SK-N-SH (cell line): Measurements from ENCODE around the gene MSH5. TPM values are rescaled to one million over a fixed set of nuclear protein-coding genes. Genes with fewer than 3 reads are reported as not detected.
"Not testable (repeated sequence)": the region's sequence is repeated elsewhere in the genome, so short reads cannot be mapped to it uniquely, and the experiment has no call there.

Source experiments
- CTCF ChIA-PET: fragments of 300-600, 350-600 bp; formaldehyde crosslinking; extraction: SDS; loops from one replicate; lab custom pipeline; 2021; lab: Yijun Ruan, JAX
- POLR2A ChIA-PET: fragments of 350-600 bp; sonication (Branson Sonifier 250); formaldehyde crosslinking; extraction: SDS; loops from one replicate; lab custom pipeline; 2020; ENCODE audit warnings: antibody characterized with exemption, inconsistent platforms; lab: Yijun Ruan, JAX
- DNase-seq: peaks from one replicate; pipeline ENCODE4 v3.0.0; 2012
- H2AFZ ChIP-seq: fragments of 200-600 bp; sonication (generic); 2 replicates; pipeline ENCODE4 v1.8.1; 2016; ENCODE audit warnings: antibody characterized with exemption, mild to moderate bottlenecking, low read depth
- H3F3A ChIP-seq: fragments of 200-600 bp; sonication (generic); replicated peaks from 2 replicates; pipeline ENCODE3; 2016; ENCODE audit warnings: antibody characterized with exemption, mild to moderate bottlenecking; ENCODE audit not compliant: insufficient read depth
- H3K27ac ChIP-seq, 2 experiments: fragments of 200-500 bp in 1 of 2; fragments of 200-600 bp in 1 of 2; sonication (Bioruptor generic) in 1 of 2; sonication (generic), shearing (Covaris generic) in 1 of 2; 2 replicates each; pipeline versions ENCODE4 v1.5.1 to v1.6.1; 2014 to 2016; ENCODE audit warnings: low read depth in 2 of 2, inconsistent platforms in 1 of 2, low read length in 1 of 2, mild to moderate bottlenecking in 1 of 2, mixed read lengths in 1 of 2
- H3K27me3 ChIP-seq: fragments of 200-600 bp; sonication (generic), shearing (Covaris generic); 2 replicates; pipeline ENCODE4 v1.6.1; 2016; ENCODE audit warnings: mixed run types; ENCODE audit not compliant: insufficient read depth
- H3K36me3 ChIP-seq, 2 experiments: fragments of 200-500 bp in 1 of 2; fragments of 200-600 bp in 1 of 2; sonication (Bioruptor generic) in 1 of 2; sonication (generic) in 1 of 2; replicated peaks in 1 of 2; 2 replicates each; pipeline versions ENCODE3 to v1.5.1; 2014 to 2016; ENCODE audit warnings: low read length in 1 of 2, mild to moderate bottlenecking in 1 of 2; ENCODE audit not compliant: insufficient read depth in 2 of 2, control insufficient read depth in 1 of 2
- H3K4me1 ChIP-seq, 2 experiments: fragments of 200-500 bp in 1 of 2; fragments of 200-600 bp in 1 of 2; sonication (Bioruptor generic) in 1 of 2; sonication (generic), shearing (Covaris generic) in 1 of 2; 2 replicates each; pipeline versions ENCODE4 v1.5.1 to v1.6.1; 2014 to 2016; ENCODE audit warnings: low read depth in 1 of 2, low read length in 1 of 2, mixed run types in 1 of 2; ENCODE audit not compliant: insufficient read depth in 2 of 2, control insufficient read depth in 1 of 2
- H3K4me2 ChIP-seq: fragments of 200-600 bp; sonication (generic), shearing (Covaris generic); 2 replicates; pipeline ENCODE4 v1.6.1; 2017; ENCODE audit warnings: mixed run types
- H3K4me3 ChIP-seq, 2 experiments: fragments of 200-500 bp in 1 of 2; fragments of 200-600 bp in 1 of 2; sonication (Bioruptor generic) in 1 of 2; sonication (generic), shearing (Covaris generic) in 1 of 2; 2 replicates each; pipeline versions ENCODE4 v1.5.1 to v1.8.1; 2014 to 2016; ENCODE audit warnings: low read depth in 2 of 2, inconsistent platforms in 1 of 2, low read length in 1 of 2, mild to moderate bottlenecking in 1 of 2, mixed read lengths in 1 of 2, moderate library complexity in 1 of 2
- H3K79me2 ChIP-seq: fragments of 200-600 bp; sonication (generic); 2 replicates; pipeline ENCODE4 v1.8.1; 2017; ENCODE audit warnings: mild to moderate bottlenecking; ENCODE audit not compliant: insufficient read depth
- H3K9ac ChIP-seq: fragments of 200-600 bp; sonication (generic); 2 replicates; pipeline ENCODE4 v1.6.1; 2017; ENCODE audit warnings: mixed run types
- H3K9me2 ChIP-seq: fragments of 200-600 bp; sonication (generic); 2 replicates; pipeline ENCODE4 v1.6.1; 2017; ENCODE audit warnings: mixed run types
- H3K9me3 ChIP-seq: fragments of 200-600 bp; sonication (generic); 2 replicates; pipeline ENCODE4 v1.6.1; 2017; ENCODE audit warnings: mixed run types, mild to moderate bottlenecking, moderate library complexity
- H4K20me1 ChIP-seq: fragments of 200-600 bp; sonication (generic); 2 replicates; pipeline ENCODE4 v1.6.1; 2017; ENCODE audit warnings: mild to moderate bottlenecking, mixed run types; ENCODE audit not compliant: insufficient read depth
- CTCF ChIP-seq: fragments of 200-600 bp; sonication (generic); IDR thresholded peaks from 2 replicates; pipeline ENCODE4 v1.6.1; 2017; ENCODE audit warnings: antibody characterized with exemption, mild to moderate bottlenecking, moderate library complexity
- EZH2phosphoT487 ChIP-seq: fragments of 200-600 bp; sonication (generic); IDR thresholded peaks from 2 replicates; pipeline ENCODE4 v1.6.1; 2017; ENCODE audit warnings: low read depth, mixed run types, mild to moderate bottlenecking, antibody characterized with exemption, moderate library complexity, borderline replicate concordance
- FOSL2 ChIP-seq: IDR thresholded peaks from 2 replicates; pipeline ENCODE4 v1.4.0; 2012; ENCODE audit warnings: low read depth, mild to moderate bottlenecking, moderate library complexity, borderline replicate concordance
- GABPA ChIP-seq: IDR thresholded peaks from 2 replicates; pipeline ENCODE4 v1.4.0; 2012; ENCODE audit warnings: low read depth, mild to moderate bottlenecking
- MAX ChIP-seq: IDR thresholded peaks from 2 replicates; pipeline ENCODE4 v1.4.0; 2012; ENCODE audit warnings: low read depth
- MXI1 ChIP-seq: IDR thresholded peaks from 2 replicates; pipeline ENCODE4 v1.6.1; 2012; ENCODE audit warnings: mild to moderate bottlenecking, low read depth, low read length, improper control_type of control experiment
- NRF1 ChIP-seq: IDR thresholded peaks from 2 replicates; pipeline ENCODE4 v1.6.1; 2012; ENCODE audit warnings: low read depth, mild to moderate bottlenecking, low read length
- PBX3 ChIP-seq: IDR thresholded peaks from 2 replicates; pipeline ENCODE4; 2012
- POLR2AphosphoS5 ChIP-seq: IDR thresholded peaks from 2 replicates; pipeline ENCODE4 v1.6.1; 2012; ENCODE audit warnings: low read depth, low read length
- RAD21 ChIP-seq: IDR thresholded peaks from 2 replicates; pipeline ENCODE4 v1.6.1; 2012; ENCODE audit warnings: mild to moderate bottlenecking, low read length
- RCOR1 ChIP-seq: fragments of 150-350 bp; IDR thresholded peaks from 2 replicates; pipeline ENCODE4 v1.6.1; 2017; ENCODE audit warnings: antibody characterized with exemption, low read length
- REST ChIP-seq: IDR thresholded peaks from 2 replicates; pipeline ENCODE4 v1.6.1; 2012; ENCODE audit warnings: mild to moderate bottlenecking, low read depth, low read length, moderate library complexity
- SIN3A ChIP-seq: IDR thresholded peaks from 2 replicates; pipeline ENCODE4 v1.6.1; 2012; ENCODE audit warnings: low read depth, mild to moderate bottlenecking, low read length, moderate library complexity, borderline replicate concordance
- SMC3 ChIP-seq: IDR thresholded peaks from 2 replicates; pipeline ENCODE4 v1.6.1; 2012; ENCODE audit warnings: low read depth, low read length, improper control_type of control experiment
- USF1 ChIP-seq: IDR thresholded peaks from 2 replicates; pipeline ENCODE4 v1.4.0; 2012; ENCODE audit warnings: low read depth, borderline replicate concordance
- WGBS: methylation state at CpG from one replicate; pipeline ENCODE4 v1.1.6; 2017; ENCODE audit warnings: low lambda C conversion rate; 5-methylcytosine and 5-hydroxymethylcytosine counted together
- polyA plus RNA-seq, 3 experiments: library from polyadenylated mRNA; depleted of rRNA; stranded (reverse); fragments of >200 nt; gene quantifications; 2 replicates each; pipeline ENCODE4 v1.2.3, GENCODE V29; 2012

MSH5 gene
- polyA plus RNA-seq, 1 of the 3 experiments (the other 2 are of a cell fraction): 16.0 TPM

- Histone ChIP-seq H3K79me2 (peaks cover 38% of the 10 kb centered on the region), H3K4me3 (no peak overlapping the region), H2AFZ (no peak overlapping the region), H3K4me1 (peaks cover 3 to 12% of the 10 kb centered on the region in 2 experiments; a peak in 3 of 4 replicates), H3K27me3 (no peaks in the 10 kb centered on the region), H3F3A (peaks cover 25% of the 10 kb centered on the region), H3K9ac (no peak overlapping the region), H4K20me1 (no peaks in the 10 kb centered on the region), H3K36me3 (peaks cover 23 to 31% of the 10 kb centered on the region in 2 experiments), H3K9me2 (no peaks in the 10 kb centered on the region), H3K9me3 (no peaks in the 10 kb centered on the region), H3K4me2 (peak overlapping the region; percentile 53; the same call in 1 of the 2 replicates), H3K27ac (peak overlapping the region in 1 of 2 experiments; percentile 72; a peak in 2 of 4 replicates)
- TF ChIP-seq POLR2AphosphoS5 (no peak), REST (no peak), NRF1 (no peak), MAX (no peak), SIN3A (no peak), PBX3 (no peak), RAD21 (no peak), EZH2phosphoT487 (no peak), FOSL2 (peak; percentile 36; the same call in 1 of the 2 replicates), USF1 (peak; percentile 54), RCOR1 (no peak), MXI1 (no peak), CTCF (no peak), GABPA (peak; percentile 42; the same call in 1 of the 2 replicates), SMC3 (no peak)
- POLR2A ChIA-PET: no interaction called here
- 45% methylated on average over 9 of the region's 12 CpGs for WGBS
- no peak for DNase-seq
- CTCF ChIA-PET: interaction anchor here (2.3 to 3.8 kb wide), 2 partner anchors 16 to 23 kb away, joined by 16 to 62 read pairs; partner anchors contain the start of gene VWA7
Observed at GRCh38 chr6:31792761-31793171, 53.0 kb downstream of the MSH5 start.

GRCh38 chr6:31793927-31794245 lies 54.1 kb downstream of the MSH5 start:
- 85% methylated on average over 6 of the region's 6 CpGs for WGBS
- H2AFZ ChIP-seq, H3K27me3 ChIP-seq, H4K20me1 ChIP-seq, H3K9me2 ChIP-seq, DNase-seq, H3K9me3 ChIP-seq, POLR2A ChIA-PET: not testable (repeated sequence)
- Histone ChIP-seq H3K79me2 (peaks cover 38% of the 10 kb centered on the region), H3K9ac (peak overlapping the region; percentile 84; the same call in 1 of the 2 replicates), H3K27ac (peak overlapping the region; percentile 72 to 96; a peak in 3 of 4 replicates), H3F3A (peaks cover 30% of the 10 kb centered on the region), H3K36me3 (peaks cover 23 to 31% of the 10 kb centered on the region in 2 experiments), H3K4me3 (peak overlapping the region; percentile 80 to 82), H3K4me1 (peaks cover 3 to 12% of the 10 kb centered on the region in 2 experiments; a peak in 3 of 4 replicates), H3K4me2 (peak overlapping the region; percentile 99)
- CTCF ChIA-PET: interaction anchor here (3.0 kb wide), 1 partner anchor 141 kb away, joined by 7 read pairs; no protein-coding TSS in a partner anchor
